ENCODE results near the gene CDH23.
A peak's percentile ranks its signal among the peaks of the same experiment; 100 is the strongest.

Gene CDH23

DNA sequence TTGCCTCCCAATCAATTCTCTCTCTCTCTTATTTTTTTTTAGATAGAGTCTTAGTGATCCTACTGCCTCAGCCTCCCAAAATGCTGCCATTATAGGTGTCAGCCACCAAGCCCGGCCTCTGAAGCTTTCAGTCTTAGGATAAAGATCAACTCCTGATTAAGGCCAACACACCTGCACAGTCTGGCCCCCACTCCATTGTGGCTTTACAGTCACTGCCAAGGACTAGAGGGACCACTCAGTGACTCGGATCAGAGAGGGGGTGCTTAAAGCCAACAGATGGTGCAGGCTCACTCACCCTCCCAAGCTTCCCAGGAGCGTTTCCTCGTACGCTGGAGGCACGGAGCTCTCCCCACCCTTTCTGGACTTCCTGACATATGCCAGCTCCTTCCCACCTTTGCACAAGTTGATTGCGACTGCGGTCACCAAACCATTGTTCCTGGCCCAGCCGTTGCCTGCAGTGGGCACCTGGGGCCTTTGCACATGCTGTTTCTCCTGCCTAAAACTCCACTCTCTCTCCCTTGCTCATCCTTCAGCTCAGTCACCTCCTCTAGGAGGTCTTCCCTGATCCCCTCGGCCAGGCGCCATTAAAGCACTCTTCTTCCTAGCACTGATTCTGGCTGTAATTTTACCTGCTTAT lies 1.7 kb upstream of the CDH23 start:
- Histone ChIP-seq H4K91ac (ENCODE audit: low read depth, low read length) (no peak overlapping the region), H3K4me2 (ENCODE audit: low read length) (no peak overlapping the region), H3K4ac (ENCODE audit: low read depth, low read length) (no peak overlapping the region), H3K18ac (ENCODE audit: low read length) (no peak overlapping the region), H2BK12ac (ENCODE audit: low read length) (no peak overlapping the region), H3K27me3 (ENCODE audit: insufficient read depth, low read length) (peaks cover 24% of the 10 kb centered on the region), H4K12ac (ENCODE audit: low read depth, low read length) (no peak overlapping the region), H3K23ac (ENCODE audit: low read length) (no peak overlapping the region), H3K14ac (ENCODE audit: low read length) (no peak overlapping the region), H4K8ac (ENCODE audit: low read depth, low read length) (no peak overlapping the region), H3K79me1 (ENCODE audit: low read length) (no peaks in the 10 kb centered on the region), H3K9me3 (ENCODE audit: insufficient read depth, low read depth, low read length) (peaks cover 3% of the 10 kb centered on the region), H2AK5ac (ENCODE audit: low read length) (no peak overlapping the region), H3K4me3 (ENCODE audit: low read depth, low read length) (no peak overlapping the region), H2BK5ac (ENCODE audit: low read depth, low read length, poor library complexity) (no peak overlapping the region), H3K79me2 (ENCODE audit: control insufficient read depth, insufficient read depth, low read length, poor library complexity) (no peaks in the 10 kb centered on the region), H2AFZ (ENCODE audit: insufficient read depth, low read length, poor library complexity) (no peak overlapping the region), H3K27ac (ENCODE audit: low read depth, low read length) (no peak overlapping the region), H3K36me3 (ENCODE audit: control insufficient read depth in 1 of 2, insufficient read depth in 2 of 2, low read length in 2 of 2) (no peaks in the 10 kb centered on the region), H2BK120ac (ENCODE audit: insufficient read depth, low read length, poor library complexity) (no peak overlapping the region), H3K9ac (ENCODE audit: low read length) (no peak overlapping the region), H3K4me1 (ENCODE audit: control insufficient read depth in 1 of 2, insufficient read depth in 2 of 2, low read length in 2 of 2) (peaks cover 4 to 6% of the 10 kb centered on the region in 2 experiments)
- no peak for DNase-seq
- no CpG with 5 or more reads among the region's 11 CpGs for WGBS (ENCODE audit: extremely low coverage, insufficient coverage, insufficient read length)

DNA sequence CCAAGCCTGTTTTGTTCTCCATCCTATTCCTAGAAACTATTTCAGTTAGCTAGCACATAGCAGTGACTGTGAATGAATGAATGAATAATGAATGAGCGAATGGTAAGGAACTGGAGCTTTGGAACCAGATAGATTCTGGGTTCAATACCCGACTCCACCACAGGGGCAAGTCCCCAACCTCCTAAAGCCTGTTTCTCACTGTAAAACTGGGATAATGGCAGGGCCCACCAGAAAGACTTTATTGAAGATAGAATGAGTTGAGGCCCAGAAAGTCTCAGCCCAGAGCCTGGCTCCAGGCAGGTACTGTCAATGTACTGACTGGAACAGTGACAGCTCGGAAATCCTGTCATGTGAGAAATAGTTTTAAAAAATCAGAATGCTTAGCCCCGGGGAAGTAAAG lies 1.1 kb upstream of the CDH23 start:
- H3K79me1 ChIP-seq (ENCODE audit: low read length): no peaks in the 10 kb centered on the region
- whole genome bisulfite sequencing (ENCODE audit: extremely low coverage, insufficient coverage, insufficient read length): no CpG with 5 or more reads among the region's 4 CpGs

DNA sequence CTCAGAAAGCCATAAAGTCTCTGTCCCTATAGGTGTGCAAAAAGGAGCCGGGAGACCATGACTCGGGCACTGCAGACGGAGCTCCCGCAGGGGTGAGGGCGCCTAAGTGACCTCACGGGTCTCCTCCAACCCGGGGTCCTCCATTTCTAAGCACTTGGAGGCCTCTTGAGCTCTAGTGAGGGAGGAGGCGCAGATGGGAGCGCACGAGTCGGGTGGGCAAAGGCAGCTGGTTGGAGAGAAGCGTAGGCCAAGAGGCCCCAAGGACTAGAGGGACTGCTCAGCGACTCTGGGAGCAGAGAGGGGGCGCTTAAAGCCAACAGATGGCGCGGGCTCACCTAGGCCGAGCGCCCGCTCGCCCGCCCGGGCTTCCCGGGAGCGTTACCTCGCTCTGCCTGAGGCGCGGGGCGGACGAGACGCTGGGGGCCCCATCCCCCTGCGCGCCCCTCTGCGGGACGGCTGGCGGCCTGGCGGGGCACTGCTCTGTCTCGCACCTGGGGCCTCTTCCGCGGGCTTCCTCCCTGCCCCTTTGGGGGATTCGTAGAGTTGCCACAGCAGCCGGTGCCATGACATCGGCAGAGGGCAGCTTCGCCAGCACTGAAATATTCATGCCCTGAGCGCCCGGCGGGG lies 523 bp upstream of the CDH23 start:
- Histone ChIP-seq H4K8ac (ENCODE audit: low read depth, low read length) (no peak overlapping the region), H3K4me3 (ENCODE audit: low read depth, low read length) (peak overlapping the region; percentile 2), H3K14ac (ENCODE audit: low read length) (no peak overlapping the region), H4K91ac (ENCODE audit: low read depth, low read length) (no peak overlapping the region), H3K27ac (ENCODE audit: low read depth, low read length) (no peak overlapping the region), H2AFZ (ENCODE audit: insufficient read depth, low read length, poor library complexity) (no peak overlapping the region), H2BK5ac (ENCODE audit: low read depth, low read length, poor library complexity) (no peak overlapping the region), H3K79me2 (ENCODE audit: control insufficient read depth, insufficient read depth, low read length, poor library complexity) (no peaks in the 10 kb centered on the region), H3K4me1 (ENCODE audit: control insufficient read depth in 1 of 2, insufficient read depth in 2 of 2, low read length in 2 of 2) (peaks cover 4 to 6% of the 10 kb centered on the region in 2 experiments), H3K18ac (ENCODE audit: low read length) (no peak overlapping the region), H4K12ac (ENCODE audit: low read depth, low read length) (no peak overlapping the region), H3K9me3 (ENCODE audit: insufficient read depth, low read depth, low read length) (peaks cover 3% of the 10 kb centered on the region), H2BK120ac (ENCODE audit: insufficient read depth, low read length, poor library complexity) (no peak overlapping the region), H3K27me3 (ENCODE audit: insufficient read depth, low read length) (peaks cover 24% of the 10 kb centered on the region), H3K79me1 (ENCODE audit: low read length) (no peaks in the 10 kb centered on the region), H3K36me3 (ENCODE audit: control insufficient read depth in 1 of 2, insufficient read depth in 2 of 2, low read length in 2 of 2) (no peaks in the 10 kb centered on the region), H3K9ac (ENCODE audit: low read length) (no peak overlapping the region), H3K4me2 (ENCODE audit: low read length) (peak overlapping the region; percentile 56), H3K4ac (ENCODE audit: low read depth, low read length) (no peak overlapping the region), H2AK5ac (ENCODE audit: low read length) (no peak overlapping the region), H3K23ac (ENCODE audit: low read length) (no peak overlapping the region), H2BK12ac (ENCODE audit: low read length) (no peak overlapping the region)
- no CpG with 5 or more reads among the region's 46 CpGs for WGBS (ENCODE audit: extremely low coverage, insufficient coverage, insufficient read length)
- peak; percentile 29 to 65 for DNase-seq

More for the DNA sequence above, 1.1 kb upstream of the CDH23 start:
- no peak overlapping the region for H4K8ac ChIP-seq (ENCODE audit: low read depth, low read length)
- no peak overlapping the region for H4K91ac ChIP-seq (ENCODE audit: low read depth, low read length)
- no peak overlapping the region for H3K18ac ChIP-seq (ENCODE audit: low read length)
- no peak overlapping the region for H3K9ac ChIP-seq (ENCODE audit: low read length)
- no peak overlapping the region for H2AK5ac ChIP-seq (ENCODE audit: low read length)
- H3K4me3 ChIP-seq (ENCODE audit: low read depth, low read length): no peak overlapping the region
- H2BK5ac ChIP-seq (ENCODE audit: low read depth, low read length, poor library complexity): no peak overlapping the region
- no peak overlapping the region for H3K4ac ChIP-seq (ENCODE audit: low read depth, low read length)
- H3K27ac ChIP-seq (ENCODE audit: low read depth, low read length): no peak overlapping the region
- H3K4me2 ChIP-seq (ENCODE audit: low read length): no peak overlapping the region
- H3K14ac ChIP-seq (ENCODE audit: low read length): no peak overlapping the region
- no peak overlapping the region for H3K23ac ChIP-seq (ENCODE audit: low read length)
- no peaks in the 10 kb centered on the region for H3K36me3 ChIP-seq (ENCODE audit: control insufficient read depth in 1 of 2, insufficient read depth in 2 of 2, low read length in 2 of 2)
- no peak overlapping the region for H4K12ac ChIP-seq (ENCODE audit: low read depth, low read length)
- no peak overlapping the region for H2BK120ac ChIP-seq (ENCODE audit: insufficient read depth, low read length, poor library complexity)
- H2BK12ac ChIP-seq (ENCODE audit: low read length): no peak overlapping the region
- no peaks in the 10 kb centered on the region for H3K79me2 ChIP-seq (ENCODE audit: control insufficient read depth, insufficient read depth, low read length, poor library complexity)
- H3K4me1 ChIP-seq (ENCODE audit: control insufficient read depth in 1 of 2, insufficient read depth in 2 of 2, low read length in 2 of 2): peaks cover 4 to 6% of the 10 kb centered on the region in 2 experiments
- no peak overlapping the region for H2AFZ ChIP-seq (ENCODE audit: insufficient read depth, low read length, poor library complexity)
- DNase-seq: peak; percentile 21 to 53
- H3K9me3 ChIP-seq (ENCODE audit: insufficient read depth, low read depth, low read length): peaks cover 3% of the 10 kb centered on the region
- peaks cover 24% of the 10 kb centered on the region for H3K27me3 ChIP-seq (ENCODE audit: insufficient read depth, low read length)

DNA sequence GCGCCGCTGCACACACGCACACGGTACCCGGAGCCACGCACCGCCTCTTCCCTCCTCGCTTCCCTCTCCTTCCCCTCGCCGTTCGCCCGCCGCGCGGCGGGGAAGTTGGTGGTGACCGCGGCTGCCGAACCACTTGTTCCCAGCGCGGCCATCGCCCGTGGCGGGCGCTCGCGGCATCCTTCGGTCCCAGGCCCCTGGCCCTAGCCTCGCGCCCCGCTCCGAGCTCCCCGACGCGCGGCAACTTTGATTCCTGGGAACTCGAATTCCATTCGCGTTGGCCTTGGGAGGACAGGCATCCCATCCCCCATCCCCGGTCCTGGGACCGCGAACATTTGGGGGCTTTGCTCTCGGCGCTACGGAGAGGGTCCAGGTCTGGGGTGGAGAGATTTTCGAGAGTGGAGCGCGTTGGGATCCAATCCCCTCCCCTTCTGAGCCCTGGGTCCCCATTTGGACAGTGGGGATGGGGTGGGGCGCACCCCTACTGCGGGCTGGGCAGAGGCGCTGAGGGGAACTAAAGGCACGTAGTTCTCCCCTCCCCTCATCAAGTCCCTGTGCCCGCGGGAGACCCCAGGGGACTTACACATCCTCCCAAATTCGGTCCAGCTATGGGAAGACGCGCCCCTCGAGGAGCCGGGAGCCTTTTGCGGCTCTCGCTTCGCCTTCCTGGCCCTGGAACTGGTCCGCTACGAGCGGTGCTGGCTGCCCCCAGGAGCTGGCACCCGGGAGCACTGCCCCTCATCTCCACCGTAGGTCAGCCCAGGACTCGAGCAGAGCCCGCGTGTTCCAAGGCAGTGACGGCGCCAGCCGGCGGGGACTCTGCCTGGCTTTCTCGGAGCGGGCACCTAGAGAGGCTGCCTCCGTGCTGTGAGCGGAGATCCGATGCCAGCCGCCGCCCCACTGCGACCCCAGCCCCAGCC lies 834 bp downstream of the CDH23 start:
- Histone ChIP-seq H3K4ac (ENCODE audit: low read depth, low read length) (no peak overlapping the region), H2AK5ac (ENCODE audit: low read length) (no peak overlapping the region), H3K79me1 (ENCODE audit: low read length) (no peaks in the 10 kb centered on the region), H3K14ac (ENCODE audit: low read length) (no peak overlapping the region), H3K23ac (ENCODE audit: low read length) (no peak overlapping the region), H2BK120ac (ENCODE audit: insufficient read depth, low read length, poor library complexity) (no peak overlapping the region), H4K12ac (ENCODE audit: low read depth, low read length) (no peak overlapping the region), H3K9me3 (ENCODE audit: insufficient read depth, low read depth, low read length) (peaks cover 3% of the 10 kb centered on the region), H2AFZ (ENCODE audit: insufficient read depth, low read length, poor library complexity) (no peak overlapping the region), H3K27me3 (ENCODE audit: insufficient read depth, low read length) (peaks cover 24% of the 10 kb centered on the region), H3K18ac (ENCODE audit: low read length) (no peak overlapping the region), H3K79me2 (ENCODE audit: control insufficient read depth, insufficient read depth, low read length, poor library complexity) (no peaks in the 10 kb centered on the region), H2BK5ac (ENCODE audit: low read depth, low read length, poor library complexity) (no peak overlapping the region), H3K27ac (ENCODE audit: low read depth, low read length) (no peak overlapping the region), H2BK12ac (ENCODE audit: low read length) (no peak overlapping the region), H3K9ac (ENCODE audit: low read length) (no peak overlapping the region), H3K4me2 (ENCODE audit: low read length) (peak overlapping the region; percentile 60), H3K36me3 (ENCODE audit: control insufficient read depth in 1 of 2, insufficient read depth in 2 of 2, low read length in 2 of 2) (no peaks in the 10 kb centered on the region), H4K91ac (ENCODE audit: low read depth, low read length) (no peak overlapping the region), H3K4me3 (ENCODE audit: low read depth, low read length) (peak overlapping the region; percentile 33), H3K4me1 (ENCODE audit: control insufficient read depth in 1 of 2, insufficient read depth in 2 of 2, low read length in 2 of 2) (peaks cover 4 to 6% of the 10 kb centered on the region in 2 experiments), H4K8ac (ENCODE audit: low read depth, low read length) (no peak overlapping the region)
- WGBS (ENCODE audit: extremely low coverage, insufficient coverage, insufficient read length): no CpG with 5 or more reads among the region's 82 CpGs
- peak in 1 of 2 donors; percentile 33 for DNase-seq
